Gastroesophageal sphincter (tissue), 3 donors: ENCODE results near the gene INSR.

Experiments used
- POLR2A ChIP-seq, 2 donors: fragments of 450-650 bp; IDR thresholded peaks; one replicate each; pipeline ENCODE4 v1.6.1; 2017; ENCODE audit warnings: antibody characterized with exemption in 2 of 2, mild to moderate bottlenecking in 2 of 2, moderate library complexity in 1 of 2
- POLR2AphosphoS5 ChIP-seq: sonication (generic); formaldehyde crosslinking; IDR thresholded peaks from one replicate; pipeline ENCODE4 v1.6.1; 2017; ENCODE audit warnings: antibody characterized with exemption
- TF ChIP-seq, protein P1 (sequence below), 4 experiments: fragments of 200-600 bp in 2 of 4; fragments of 450-650 bp in 2 of 4; sonication (generic) in 1 of 4; IDR thresholded peaks; one replicate each; pipeline ENCODE4 v1.5.1; 2017 to 2019; ENCODE audit warnings: antibody characterized with exemption in 4 of 4, mild to moderate bottlenecking in 2 of 4, moderate library complexity in 2 of 4

- TF ChIP-seq, protein P1, sequence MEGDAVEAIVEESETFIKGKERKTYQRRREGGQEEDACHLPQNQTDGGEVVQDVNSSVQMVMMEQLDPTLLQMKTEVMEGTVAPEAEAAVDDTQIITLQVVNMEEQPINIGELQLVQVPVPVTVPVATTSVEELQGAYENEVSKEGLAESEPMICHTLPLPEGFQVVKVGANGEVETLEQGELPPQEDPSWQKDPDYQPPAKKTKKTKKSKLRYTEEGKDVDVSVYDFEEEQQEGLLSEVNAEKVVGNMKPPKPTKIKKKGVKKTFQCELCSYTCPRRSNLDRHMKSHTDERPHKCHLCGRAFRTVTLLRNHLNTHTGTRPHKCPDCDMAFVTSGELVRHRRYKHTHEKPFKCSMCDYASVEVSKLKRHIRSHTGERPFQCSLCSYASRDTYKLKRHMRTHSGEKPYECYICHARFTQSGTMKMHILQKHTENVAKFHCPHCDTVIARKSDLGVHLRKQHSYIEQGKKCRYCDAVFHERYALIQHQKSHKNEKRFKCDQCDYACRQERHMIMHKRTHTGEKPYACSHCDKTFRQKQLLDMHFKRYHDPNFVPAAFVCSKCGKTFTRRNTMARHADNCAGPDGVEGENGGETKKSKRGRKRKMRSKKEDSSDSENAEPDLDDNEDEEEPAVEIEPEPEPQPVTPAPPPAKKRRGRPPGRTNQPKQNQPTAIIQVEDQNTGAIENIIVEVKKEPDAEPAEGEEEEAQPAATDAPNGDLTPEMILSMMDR (IDR thresholded peaks at IDR 0.05) = no peak
- TF ChIP-seq POLR2A (IDR thresholded peaks at IDR 0.05) (no peak), POLR2AphosphoS5 (no peak)
These were observed 39.2 kb upstream of the INSR start for GRCh38 chr19:7333198-7334118.
